DMS53 (cell line): ENCODE data around the gene DHX34.
"Not testable (repeated sequence)": the region's sequence is repeated elsewhere in the genome, so short reads cannot be mapped to it uniquely, and the experiment has no call there.

Experiments
- DNase-seq: peaks from one replicate; lab custom pipeline; 2025; lab: John Stamatoyannopoulos, UW

DHX34 gene, protein sequence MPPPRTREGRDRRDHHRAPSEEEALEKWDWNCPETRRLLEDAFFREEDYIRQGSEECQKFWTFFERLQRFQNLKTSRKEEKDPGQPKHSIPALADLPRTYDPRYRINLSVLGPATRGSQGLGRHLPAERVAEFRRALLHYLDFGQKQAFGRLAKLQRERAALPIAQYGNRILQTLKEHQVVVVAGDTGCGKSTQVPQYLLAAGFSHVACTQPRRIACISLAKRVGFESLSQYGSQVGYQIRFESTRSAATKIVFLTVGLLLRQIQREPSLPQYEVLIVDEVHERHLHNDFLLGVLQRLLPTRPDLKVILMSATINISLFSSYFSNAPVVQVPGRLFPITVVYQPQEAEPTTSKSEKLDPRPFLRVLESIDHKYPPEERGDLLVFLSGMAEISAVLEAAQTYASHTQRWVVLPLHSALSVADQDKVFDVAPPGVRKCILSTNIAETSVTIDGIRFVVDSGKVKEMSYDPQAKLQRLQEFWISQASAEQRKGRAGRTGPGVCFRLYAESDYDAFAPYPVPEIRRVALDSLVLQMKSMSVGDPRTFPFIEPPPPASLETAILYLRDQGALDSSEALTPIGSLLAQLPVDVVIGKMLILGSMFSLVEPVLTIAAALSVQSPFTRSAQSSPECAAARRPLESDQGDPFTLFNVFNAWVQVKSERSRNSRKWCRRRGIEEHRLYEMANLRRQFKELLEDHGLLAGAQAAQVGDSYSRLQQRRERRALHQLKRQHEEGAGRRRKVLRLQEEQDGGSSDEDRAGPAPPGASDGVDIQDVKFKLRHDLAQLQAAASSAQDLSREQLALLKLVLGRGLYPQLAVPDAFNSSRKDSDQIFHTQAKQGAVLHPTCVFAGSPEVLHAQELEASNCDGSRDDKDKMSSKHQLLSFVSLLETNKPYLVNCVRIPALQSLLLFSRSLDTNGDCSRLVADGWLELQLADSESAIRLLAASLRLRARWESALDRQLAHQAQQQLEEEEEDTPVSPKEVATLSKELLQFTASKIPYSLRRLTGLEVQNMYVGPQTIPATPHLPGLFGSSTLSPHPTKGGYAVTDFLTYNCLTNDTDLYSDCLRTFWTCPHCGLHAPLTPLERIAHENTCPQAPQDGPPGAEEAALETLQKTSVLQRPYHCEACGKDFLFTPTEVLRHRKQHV

DNA sequence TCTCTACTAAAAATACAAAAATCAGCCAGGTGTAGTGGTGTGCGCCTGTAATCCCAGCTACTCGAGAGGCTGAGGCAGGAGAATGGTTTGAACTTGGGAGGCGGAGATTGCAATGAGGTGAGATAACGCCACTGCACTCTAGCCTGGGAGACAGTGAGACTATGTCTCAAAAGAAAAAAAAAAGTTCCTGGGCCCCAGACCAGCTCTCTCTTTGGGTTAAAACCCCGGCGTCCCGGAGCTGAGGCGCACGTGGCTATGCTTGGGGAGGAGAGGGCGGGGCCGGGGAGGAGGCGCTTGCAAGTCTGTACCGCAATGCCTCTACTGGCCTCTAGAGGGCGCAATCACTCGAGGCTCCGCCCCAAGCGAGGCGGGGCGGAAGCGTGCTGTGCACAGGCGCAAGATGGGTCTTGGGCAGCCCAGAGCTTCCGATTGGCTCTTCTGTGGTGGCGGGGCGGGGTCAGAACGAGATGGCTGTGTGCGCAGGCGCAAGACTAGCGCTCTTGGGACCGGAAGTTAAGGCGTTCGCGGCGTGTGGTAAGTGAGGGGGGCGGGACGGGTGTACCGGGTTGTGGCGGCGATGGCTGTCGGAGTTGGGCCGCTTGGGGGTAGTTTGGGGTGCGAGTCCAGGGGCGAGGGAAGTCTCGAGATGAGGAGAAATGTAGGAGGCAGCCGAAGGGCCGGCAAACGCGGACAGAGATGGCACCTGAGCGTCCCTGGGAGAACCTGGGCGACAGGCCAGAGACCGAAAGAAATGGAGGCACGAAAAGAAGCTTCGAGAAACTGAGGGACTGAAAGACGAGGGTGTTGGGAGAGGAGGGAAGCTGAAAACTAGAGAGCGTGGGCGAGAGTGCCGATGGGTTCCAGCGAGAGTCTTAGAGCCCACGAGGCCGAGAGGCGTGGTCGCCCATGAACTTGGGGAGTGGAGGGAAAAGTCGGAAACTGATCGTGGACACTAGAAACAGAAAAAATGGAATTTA lies at the start of gene DHX34:
DHX34 (plus strand) TSS at position 497 of the 977 bp plus-strand sequence. CDS start 3,716 bp downstream, outside the sequence.
- DNase-seq: peak; percentile 99

DNA sequence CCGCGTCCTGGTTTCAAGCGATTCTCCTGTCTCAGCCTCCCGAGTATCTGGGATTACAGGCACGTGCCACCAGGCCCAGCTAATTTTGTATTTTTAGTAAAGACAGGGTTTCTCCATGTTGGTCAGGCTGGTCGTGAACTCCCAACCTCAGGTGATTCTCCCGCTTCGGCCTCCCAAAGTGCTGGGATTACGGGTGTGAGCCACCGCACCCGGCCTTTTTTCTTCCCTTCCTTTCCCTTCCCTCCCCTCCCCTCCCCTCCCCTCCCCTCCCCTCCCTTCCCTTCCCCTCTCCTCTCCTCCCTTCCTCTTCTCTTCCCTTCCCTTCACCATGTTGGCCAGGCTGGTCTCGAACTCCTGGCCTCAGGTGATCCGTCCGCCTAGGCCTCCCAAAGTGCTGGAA lies 48.2 kb upstream of the DHX34 start:
- not testable (repeated sequence) for DNase-seq

DNA sequence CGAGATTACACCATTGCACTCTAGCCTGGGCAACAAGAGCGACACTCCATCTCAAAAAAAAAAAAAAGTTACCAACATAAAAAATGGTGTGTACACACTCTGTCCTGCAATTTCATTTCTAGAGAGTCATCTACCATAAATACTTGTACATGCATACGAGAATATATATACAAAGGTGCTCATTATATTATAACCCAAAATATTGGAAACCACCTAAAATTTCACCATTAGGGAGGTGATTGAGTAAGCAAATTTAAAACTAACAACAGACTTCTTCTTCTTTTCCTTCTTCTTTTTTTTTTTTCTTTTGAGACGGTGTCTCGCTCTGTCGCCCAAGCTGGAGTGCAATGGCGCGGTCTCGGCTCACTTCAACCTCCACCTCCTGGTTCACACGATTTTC lies 46.9 kb upstream of the DHX34 start:
- no peak for DNase-seq

DNA sequence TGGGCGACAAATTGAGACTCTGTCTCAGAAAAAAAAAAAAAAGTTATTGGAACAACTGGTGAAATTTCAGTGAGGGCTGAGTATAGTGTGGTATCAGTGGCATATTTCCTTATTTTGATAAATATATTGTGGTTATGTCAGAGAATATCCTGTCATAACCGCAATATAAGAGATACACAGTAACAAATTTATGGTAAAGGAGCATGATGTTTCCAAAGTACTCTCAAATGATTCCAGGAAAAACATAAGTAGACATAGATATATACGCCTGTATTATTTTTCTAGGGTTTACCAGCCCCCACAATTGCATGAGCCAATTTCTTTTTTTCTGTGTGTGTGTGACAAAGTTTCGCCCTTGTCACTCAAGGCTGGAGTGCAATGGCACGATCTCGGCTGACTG lies 45.1 kb upstream of the DHX34 start:
- DNase-seq: no peak

DNA sequence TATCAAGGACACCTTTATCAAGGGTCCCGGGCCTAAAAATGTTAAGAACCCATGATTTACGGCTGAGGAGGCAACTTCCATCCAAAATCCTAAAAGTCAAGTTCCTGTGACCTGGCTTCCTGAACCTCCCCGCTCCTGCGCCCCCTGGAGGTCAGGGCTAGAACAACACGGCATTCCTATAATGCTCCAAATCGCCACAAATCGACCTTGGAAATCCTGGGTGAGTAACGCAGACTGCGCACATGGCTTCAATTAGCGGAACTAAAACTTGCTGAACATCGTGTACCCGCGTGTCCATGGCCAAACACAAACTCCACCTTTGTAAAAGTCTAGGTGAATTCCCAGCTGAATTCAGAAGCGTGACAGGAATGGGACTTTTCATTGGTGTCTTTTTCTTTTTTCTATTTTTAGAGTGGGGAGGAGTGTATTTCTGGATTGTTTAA lies 43.8 kb upstream of the DHX34 start:
- DNase-seq: peak; percentile 88

DNA sequence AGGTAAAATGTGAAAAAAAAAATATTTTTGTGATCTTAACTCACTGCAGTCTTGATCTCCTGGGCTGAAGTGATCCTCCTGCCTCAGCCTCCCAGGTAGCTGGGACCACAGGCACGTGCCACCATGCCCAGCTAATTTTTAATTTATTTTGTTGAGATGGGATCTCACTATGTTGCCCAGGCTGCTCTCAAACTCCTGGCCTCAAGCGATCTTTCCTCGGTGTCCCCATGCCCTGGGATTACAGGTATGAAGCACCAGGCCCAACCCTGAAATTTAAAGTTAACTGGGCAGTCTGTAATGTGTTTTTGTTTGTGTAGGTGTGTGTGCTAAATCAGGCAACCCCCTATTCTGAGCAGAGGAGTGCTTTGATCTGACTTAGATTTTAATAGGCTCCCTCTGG lies 42.8 kb upstream of the DHX34 start:
- no peak for DNase-seq

DNA sequence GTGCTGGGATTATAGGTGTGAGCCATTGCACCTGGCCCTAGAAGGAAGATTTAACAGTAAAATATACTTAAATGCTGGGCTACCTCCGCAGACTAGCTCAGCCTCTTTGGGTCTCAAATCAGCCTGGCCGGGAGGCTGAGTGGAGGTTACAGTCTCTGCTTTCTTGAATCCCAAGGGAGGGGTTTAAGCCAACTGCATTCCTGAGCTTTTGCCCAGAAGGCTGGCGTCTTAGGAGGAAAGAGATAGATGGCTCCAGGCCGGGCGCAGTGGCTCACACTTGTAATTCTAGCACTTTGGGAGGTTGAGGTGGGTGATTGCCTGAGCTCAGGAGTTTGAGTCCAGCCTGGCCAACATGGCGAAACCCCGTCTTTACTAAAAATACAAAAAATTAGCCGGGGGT lies 40.1 kb upstream of the DHX34 start:
- DNase-seq: no peak

DNA sequence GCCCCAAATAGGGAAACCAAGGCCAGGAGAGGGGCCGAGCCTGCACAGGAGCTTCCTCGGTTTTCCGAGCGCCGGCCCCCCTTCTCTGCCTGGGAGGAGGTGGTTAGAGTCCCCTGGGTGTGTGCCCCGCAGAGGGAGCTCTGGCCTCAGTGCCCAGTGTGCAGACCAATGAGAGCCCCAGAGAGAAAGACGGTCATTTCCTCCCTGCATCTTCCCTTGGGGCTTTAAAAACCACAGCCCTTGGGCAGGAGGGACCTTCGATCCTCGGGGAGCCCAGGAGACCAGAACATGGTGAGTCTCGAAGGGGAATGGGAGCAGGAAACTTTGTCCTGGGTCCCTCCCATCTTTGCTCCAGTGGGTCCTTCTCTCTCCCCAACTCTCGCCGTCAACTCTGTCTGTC lies 39.5 kb upstream of the DHX34 start, which contains the start of gene C5AR1:
C5AR1 (plus strand) TSS at position 254 of the 400 bp plus-strand sequence; CDS start at position 289, 35 bp downstream.
- DNase-seq: no peak

DNA sequence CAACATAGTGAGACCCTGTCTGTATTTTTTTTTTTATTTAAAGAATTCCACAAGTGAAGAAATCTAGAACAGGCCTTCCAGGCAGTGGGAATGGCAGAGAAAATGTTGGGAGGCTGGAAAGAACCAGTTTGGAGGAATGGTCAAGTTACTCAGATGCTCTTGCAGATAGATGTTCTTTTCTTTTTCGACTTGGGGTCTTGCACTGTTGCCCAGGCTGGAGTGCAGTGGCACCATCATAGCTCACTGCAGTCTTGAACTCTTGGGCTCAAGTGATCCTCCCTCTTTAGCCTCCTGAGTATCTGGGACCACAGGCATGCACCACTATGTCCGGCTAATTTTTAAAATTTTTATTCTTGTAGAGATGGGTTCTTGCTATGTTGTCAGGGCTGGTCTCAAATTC lies 38.8 kb upstream of the DHX34 start:
- DNase-seq: no peak

DNA sequence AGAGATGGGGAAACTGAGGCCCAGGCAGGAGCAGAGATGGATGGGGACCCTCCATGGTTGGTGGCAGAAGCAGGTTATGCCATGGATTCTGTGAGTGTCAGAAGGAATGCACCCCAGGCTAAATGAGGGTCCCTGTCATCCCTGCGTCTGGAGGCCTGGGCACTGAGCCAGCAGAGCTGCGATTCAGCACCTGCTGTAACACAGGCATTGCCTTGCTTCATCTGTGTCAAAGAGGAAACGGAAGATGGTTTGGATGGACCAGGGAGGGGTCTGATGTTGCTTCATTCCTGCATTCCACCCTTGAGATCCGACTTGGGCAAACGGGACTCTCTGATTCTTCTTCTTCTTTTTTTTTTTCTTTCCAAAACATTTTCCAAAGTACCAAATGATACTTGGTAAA lies 38.3 kb upstream of the DHX34 start:
- peak; percentile 67 for DNase-seq

DNA sequence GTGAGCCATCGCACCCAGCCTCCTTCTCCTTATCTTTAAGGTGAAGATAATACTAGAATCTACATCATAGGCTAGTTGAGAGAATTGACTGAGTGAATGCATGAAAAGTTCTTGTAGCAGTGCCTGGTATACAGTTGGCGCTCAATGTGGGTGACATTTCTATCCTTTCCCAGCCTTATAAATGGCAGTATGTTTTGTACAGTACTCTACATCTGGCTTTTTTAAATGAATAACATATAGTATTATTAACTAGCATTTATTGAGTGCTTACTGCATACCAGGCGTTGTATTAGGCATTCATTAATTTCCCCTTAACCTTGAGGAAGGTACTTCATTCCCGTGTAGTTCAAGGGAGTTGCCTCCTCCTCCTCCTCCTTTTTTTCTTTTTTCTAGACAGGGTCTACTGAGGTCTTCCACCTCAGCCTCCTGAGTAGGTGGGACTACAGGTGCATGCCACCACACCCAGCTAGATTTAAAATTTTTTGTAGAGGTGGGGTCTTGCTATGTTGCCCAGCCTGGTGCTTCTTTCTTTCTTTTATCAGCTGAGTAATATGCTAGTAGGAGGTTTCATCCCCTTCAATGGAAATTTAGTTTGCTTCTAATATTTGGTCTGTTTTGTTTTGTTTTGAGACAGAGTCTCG lies 36.6 kb upstream of the DHX34 start:
- no peak for DNase-seq

DNA sequence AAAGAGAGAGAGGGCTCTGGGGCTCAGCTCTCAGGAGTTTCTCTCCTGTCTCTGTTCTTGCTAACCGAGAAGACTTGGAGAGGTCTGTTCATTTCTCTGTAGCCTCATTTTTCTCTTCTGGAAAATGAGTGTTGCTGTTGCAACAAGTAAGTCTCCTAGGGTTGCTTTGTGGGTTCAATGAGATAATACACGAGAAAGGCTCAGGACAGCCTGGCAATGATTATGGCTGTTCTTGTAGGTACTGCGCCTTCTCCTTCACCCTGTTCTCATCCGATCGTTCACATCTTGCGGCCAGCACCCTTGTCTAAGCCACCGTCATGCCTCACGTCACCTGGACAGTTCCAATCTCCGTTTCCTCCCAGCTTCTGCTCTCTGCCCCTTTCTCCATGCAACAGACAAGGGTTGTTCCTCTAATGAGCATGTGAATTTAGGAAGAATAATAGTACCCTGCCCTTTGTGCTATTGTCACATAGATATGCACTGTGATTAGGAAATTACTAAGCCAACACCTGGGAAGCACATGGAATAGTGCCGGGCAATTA lies 35.3 kb upstream of the DHX34 start:
- DNase-seq: peak; percentile 27

DNA sequence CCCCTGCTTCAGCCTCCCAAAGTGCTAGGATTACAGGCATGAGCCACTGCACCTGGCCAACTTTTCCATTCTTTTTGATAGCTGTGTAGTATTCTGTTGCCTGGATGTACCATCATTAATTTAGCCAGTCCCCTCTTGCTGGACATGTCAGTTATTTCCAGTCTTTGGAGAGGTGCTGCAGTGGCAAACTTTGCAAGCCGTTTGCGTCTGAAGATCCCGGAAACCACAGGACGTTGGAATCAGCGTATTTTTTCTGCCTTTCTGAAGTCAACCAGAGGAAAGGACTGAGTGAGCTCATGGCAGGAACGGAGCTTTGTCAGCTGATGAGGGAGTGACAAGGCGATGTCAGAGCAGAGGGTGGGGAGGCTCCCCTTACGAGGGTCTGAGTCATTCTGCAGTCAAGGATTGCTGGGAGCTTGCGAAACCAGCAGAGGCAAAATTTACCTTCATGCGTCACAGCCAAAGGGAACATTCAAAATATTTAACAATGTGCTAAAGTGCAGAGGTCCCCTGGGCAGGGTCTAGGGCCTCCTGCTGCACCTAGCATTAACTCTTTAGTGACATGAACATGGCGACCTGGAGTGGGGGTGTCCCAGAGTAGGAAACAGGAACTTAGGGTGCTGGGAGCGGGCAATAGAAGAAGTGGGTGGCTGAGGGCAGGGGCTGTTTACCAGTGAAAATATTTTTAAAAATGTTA lies 33.8 kb upstream of the DHX34 start:
- peak; percentile 89 for DNase-seq

DNA sequence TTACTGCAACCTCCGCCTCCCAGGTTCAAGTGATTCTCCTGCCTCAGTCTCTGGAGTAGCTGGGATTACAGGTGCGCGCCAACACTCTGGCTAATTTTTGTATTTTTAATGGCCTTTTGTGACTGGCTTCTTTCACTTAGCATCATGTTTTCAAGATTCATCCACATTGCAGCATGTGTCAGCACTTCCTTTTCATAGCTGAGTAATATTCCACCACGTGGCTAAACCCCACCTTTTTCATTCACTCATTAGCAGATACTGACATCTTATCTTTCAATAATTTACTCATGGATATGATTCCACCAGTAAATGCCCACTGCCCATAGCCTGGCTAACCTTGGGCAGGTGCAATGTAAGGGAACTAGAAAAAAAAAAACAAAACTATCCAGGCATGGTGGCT lies 32.6 kb upstream of the DHX34 start:
- DNase-seq: no peak

DNA sequence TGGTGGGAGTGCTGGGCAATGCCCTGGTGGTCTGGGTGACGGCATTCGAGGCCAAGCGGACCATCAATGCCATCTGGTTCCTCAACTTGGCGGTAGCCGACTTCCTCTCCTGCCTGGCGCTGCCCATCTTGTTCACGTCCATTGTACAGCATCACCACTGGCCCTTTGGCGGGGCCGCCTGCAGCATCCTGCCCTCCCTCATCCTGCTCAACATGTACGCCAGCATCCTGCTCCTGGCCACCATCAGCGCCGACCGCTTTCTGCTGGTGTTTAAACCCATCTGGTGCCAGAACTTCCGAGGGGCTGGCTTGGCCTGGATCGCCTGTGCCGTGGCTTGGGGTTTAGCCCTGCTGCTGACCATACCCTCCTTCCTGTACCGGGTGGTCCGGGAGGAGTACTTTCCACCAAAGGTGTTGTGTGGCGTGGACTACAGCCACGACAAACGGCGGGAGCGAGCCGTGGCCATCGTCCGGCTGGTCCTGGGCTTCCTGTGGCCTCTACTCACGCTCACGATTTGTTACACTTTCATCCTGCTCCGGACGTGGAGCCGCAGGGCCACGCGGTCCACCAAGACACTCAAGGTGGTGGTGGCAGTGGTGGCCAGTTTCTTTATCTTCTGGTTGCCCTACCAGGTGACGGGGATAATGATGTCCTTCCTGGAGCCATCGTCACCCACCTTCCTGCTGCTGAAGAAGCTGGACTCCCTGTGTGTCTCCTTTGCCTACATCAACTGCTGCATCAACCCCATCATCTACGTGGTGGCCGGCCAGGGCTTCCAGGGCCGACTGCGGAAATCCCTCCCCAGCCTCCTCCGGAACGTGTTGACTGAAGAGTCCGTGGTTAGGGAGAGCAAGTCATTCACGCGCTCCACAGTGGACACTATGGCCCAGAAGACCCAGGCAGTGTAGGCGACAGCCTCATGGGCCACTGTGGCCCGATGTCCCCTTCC lies 28.9 kb upstream of the DHX34 start:
- DNase-seq: no peak

DNA sequence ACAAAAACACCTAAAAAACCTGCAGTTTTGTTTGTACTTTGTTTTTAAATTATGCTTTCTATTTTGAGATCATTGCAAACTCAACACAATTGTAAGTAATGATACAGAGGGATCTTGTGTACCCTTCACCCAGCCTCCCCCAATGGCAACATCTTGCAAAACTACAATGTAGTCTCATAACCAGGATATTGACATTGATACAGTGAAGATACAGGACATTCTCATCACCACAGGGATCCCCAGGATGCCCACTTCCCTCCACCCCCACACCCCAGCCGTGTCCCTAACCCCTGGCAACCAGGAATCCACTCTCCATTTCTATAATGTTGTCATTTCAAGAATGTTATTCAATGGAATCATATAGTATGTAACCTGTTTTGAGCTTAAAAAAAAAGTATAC lies 27.5 kb upstream of the DHX34 start:
- DNase-seq: no peak

DNA sequence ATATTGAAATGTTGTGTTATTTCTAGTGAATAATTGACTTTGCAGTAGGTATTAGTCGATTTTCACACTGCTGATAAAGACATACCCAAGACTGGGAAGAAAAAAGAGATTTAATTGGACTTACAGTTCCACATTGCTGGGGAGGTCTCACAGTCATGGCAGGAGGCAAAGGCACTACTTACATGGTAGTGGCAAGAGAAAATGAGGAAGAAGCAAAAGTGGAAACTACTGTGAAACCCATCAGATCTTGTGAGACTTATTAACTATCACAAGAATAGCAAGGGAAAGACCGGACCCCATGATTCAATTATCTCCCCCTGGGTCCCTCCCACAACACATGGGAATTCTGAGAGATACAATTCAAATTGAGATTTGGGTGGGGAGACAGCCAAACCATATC lies 27.1 kb upstream of the DHX34 start:
- DNase-seq: no peak

DNA sequence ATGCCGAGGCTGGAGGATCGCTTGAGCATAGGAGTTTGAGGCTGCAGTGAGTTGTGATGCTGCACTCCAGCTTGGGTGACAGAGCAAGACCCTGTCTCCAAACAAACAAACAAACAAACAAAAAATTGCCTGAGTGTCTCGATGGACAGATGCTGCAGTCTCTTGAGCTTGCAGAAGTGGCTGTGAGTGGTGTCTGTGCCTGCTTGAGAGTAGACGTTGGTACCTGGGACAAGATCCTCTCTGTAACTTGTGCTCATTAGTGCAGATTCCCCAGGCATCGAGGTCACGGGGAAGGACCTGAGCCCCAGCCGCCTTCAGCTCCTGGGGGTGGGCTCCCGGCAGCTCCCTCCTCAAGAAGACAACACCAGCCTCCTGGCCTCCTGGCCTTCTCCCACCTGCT lies 25.7 kb upstream of the DHX34 start:
- DNase-seq: no peak

DNA sequence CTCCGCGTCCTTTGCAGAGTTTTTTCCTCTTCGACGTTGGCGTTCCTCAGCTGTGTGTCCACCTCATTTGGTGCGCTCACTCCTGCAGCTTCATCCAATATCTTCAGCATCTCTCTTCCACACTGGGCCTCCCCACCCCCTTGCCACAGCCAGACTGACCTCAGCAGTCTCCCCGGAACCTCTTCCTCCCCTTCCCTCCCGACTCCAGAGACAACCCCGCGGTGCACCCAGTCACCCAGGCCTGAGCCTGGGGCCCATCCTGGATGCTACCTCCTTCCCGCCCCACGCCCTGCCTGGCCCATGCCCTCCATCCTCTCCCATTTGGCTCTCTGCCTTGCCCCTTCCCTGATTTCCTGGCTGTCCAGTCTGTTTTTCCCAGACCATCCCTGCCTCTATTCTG lies 25.2 kb upstream of the DHX34 start:
- DNase-seq: no peak
